ENCODE measurements around the gene TTYH2. TPM values are rescaled to one million over a fixed set of nuclear protein-coding genes. Genes with fewer than 3 reads are reported as not detected.

The TTYH2 gene, protein sequence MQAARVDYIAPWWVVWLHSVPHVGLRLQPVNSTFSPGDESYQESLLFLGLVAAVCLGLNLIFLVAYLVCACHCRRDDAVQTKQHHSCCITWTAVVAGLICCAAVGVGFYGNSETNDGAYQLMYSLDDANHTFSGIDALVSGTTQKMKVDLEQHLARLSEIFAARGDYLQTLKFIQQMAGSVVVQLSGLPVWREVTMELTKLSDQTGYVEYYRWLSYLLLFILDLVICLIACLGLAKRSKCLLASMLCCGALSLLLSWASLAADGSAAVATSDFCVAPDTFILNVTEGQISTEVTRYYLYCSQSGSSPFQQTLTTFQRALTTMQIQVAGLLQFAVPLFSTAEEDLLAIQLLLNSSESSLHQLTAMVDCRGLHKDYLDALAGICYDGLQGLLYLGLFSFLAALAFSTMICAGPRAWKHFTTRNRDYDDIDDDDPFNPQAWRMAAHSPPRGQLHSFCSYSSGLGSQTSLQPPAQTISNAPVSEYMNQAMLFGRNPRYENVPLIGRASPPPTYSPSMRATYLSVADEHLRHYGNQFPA
- total RNA-seq, result 1.2 and 1.4 TPM in 2 replicates

GRCh38 chr17:74212913-74213791 lies at the start of gene TTYH2:
Gene TTYH2 (plus strand): TSS chr17:74213571. CDS start chr17:74213588, 17 bp downstream.
- Histone ChIP-seq H3K36me3 (ENCODE audit: insufficient read depth, low read length) (peaks cover 27% of the 10 kb centered on the region), H3K4me3 (ENCODE audit: insufficient read depth, low read length) (peak within 1 kb of the TSS; percentile 78), H3K9me3 (ENCODE audit: low read depth, low read length) (no peaks in the 10 kb centered on the region), H3K4me1 (ENCODE audit: insufficient read depth, low read length) (peaks cover 28% of the 10 kb centered on the region), H2AFZ (ENCODE audit: low read length) (peak within 1 kb of the TSS; percentile 81), H3K4me2 (ENCODE audit: insufficient read depth, low read length) (peak within 1 kb of the TSS; percentile 88), H3K27me3 (ENCODE audit: insufficient read depth, low read length) (no peaks in the 10 kb centered on the region), H3K27ac (ENCODE audit: low read depth, low read length) (peak within 1 kb of the TSS; percentile 65), H4K20me1 (ENCODE audit: insufficient read depth, low read length) (peaks cover 36% of the 10 kb centered on the region), H3K79me2 (ENCODE audit: insufficient read depth, low read length) (peaks cover 3% of the 10 kb centered on the region)
- TF ChIP-seq, protein P1, sequence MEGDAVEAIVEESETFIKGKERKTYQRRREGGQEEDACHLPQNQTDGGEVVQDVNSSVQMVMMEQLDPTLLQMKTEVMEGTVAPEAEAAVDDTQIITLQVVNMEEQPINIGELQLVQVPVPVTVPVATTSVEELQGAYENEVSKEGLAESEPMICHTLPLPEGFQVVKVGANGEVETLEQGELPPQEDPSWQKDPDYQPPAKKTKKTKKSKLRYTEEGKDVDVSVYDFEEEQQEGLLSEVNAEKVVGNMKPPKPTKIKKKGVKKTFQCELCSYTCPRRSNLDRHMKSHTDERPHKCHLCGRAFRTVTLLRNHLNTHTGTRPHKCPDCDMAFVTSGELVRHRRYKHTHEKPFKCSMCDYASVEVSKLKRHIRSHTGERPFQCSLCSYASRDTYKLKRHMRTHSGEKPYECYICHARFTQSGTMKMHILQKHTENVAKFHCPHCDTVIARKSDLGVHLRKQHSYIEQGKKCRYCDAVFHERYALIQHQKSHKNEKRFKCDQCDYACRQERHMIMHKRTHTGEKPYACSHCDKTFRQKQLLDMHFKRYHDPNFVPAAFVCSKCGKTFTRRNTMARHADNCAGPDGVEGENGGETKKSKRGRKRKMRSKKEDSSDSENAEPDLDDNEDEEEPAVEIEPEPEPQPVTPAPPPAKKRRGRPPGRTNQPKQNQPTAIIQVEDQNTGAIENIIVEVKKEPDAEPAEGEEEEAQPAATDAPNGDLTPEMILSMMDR (IDR thresholded peaks at IDR 0.05; ENCODE audit: extremely low read depth, low read depth, low read length), result peak; percentile 31
- peak; percentile 98 for DNase-seq (ENCODE audit: insufficient read length, low spot score, missing footprints)

DNA sequence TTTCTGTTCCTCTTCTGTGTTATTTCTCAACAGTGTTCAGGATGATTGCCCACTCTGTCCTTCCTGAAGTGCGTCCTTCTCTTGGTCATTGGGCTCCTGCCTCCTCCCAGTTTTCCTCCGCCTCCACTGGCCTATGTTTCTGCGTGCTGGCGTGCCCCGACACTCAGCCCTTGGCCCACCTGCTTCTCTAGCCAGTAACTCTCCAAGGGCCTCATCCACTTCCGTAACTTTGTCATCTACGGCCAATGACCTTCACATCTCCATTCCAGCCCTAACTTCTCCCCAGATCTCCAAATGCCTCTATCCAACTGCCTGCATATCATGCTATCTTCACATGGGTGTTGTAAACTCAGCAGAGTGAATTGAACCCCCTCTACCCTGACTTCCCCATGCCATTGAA lies 49.5 kb upstream of the TTYH2 start:
- no peak overlapping the region for H3K4me3 ChIP-seq (ENCODE audit: insufficient read depth, low read length)
- no peaks in the 10 kb centered on the region for H3K4me1 ChIP-seq (ENCODE audit: insufficient read depth, low read length)
- H2AFZ ChIP-seq (ENCODE audit: low read length), result no peak overlapping the region
- H3K27ac ChIP-seq (ENCODE audit: low read depth, low read length), result no peak overlapping the region
- no peak overlapping the region for H3K4me2 ChIP-seq (ENCODE audit: insufficient read depth, low read length)
- TF ChIP-seq, protein P1 (IDR thresholded peaks at IDR 0.05; ENCODE audit: extremely low read depth, low read depth, low read length), result no peak
- H3K27me3 ChIP-seq (ENCODE audit: insufficient read depth, low read length), result no peaks in the 10 kb centered on the region
- H3K79me2 ChIP-seq (ENCODE audit: insufficient read depth, low read length), result no peaks in the 10 kb centered on the region
- no peaks in the 10 kb centered on the region for H4K20me1 ChIP-seq (ENCODE audit: insufficient read depth, low read length)
- H3K36me3 ChIP-seq (ENCODE audit: insufficient read depth, low read length), result no peaks in the 10 kb centered on the region
- no peaks in the 10 kb centered on the region for H3K9me3 ChIP-seq (ENCODE audit: low read depth, low read length)
- no peak for DNase-seq (ENCODE audit: insufficient read length, low spot score, missing footprints)

DNA sequence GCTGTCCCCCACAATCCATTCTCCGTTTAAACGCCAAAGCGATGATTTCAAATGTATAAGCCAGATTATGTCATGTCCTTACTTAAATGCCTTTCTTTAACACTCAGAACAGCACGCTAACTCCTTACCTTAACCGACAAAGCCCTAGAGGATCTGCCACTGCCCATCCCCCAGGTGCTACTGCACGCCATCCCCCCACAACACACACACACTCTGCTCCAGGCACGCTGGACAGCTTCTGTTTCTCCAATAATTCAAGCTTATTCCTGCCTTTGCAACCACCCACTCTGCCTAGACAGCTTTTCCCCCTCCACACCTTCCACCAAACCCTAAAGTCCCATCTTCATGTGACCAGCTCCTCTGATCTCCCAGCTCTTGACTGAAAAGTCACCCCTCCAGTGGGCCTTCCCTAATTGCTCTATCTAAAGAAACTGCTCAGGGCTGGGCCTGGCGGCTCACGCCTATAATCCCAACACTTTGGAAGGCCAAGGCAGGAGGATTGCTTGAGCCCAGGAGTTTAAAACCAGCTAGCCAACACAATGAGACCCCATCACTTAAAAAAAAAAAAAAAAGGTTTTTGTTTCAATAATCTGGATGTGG lies 48.8 kb upstream of the TTYH2 start:
- no peak for DNase-seq (ENCODE audit: insufficient read length, low spot score, missing footprints)
- no peak overlapping the region for H2AFZ ChIP-seq (ENCODE audit: low read length)
- no peak overlapping the region for H3K4me2 ChIP-seq (ENCODE audit: insufficient read depth, low read length)
- no peak overlapping the region for H3K27ac ChIP-seq (ENCODE audit: low read depth, low read length)
- no peaks in the 10 kb centered on the region for H4K20me1 ChIP-seq (ENCODE audit: insufficient read depth, low read length)
- H3K9me3 ChIP-seq (ENCODE audit: low read depth, low read length), result no peaks in the 10 kb centered on the region
- H3K4me3 ChIP-seq (ENCODE audit: insufficient read depth, low read length), result no peak overlapping the region
- H3K36me3 ChIP-seq (ENCODE audit: insufficient read depth, low read length), result no peaks in the 10 kb centered on the region
- TF ChIP-seq, protein P1 (IDR thresholded peaks at IDR 0.05; ENCODE audit: extremely low read depth, low read depth, low read length), result no peak
- H3K79me2 ChIP-seq (ENCODE audit: insufficient read depth, low read length), result no peaks in the 10 kb centered on the region
- no peaks in the 10 kb centered on the region for H3K4me1 ChIP-seq (ENCODE audit: insufficient read depth, low read length)
- H3K27me3 ChIP-seq (ENCODE audit: insufficient read depth, low read length), result no peaks in the 10 kb centered on the region
